ENCODE data around the gene CCDC34. TPM values are rescaled to one million over a fixed set of nuclear protein-coding genes. Genes with fewer than 3 reads are reported as not detected.
A peak's percentile ranks its signal among the peaks of the same experiment; 100 is the strongest.

Gene CCDC34
- total and polyA plus RNA-seq, 4 donors = 1.1 to 10.5 (median 1.5) TPM

GRCh38 chr11:27384227-27384626, 21.2 kb upstream of the CCDC34 start (continued):
- TF ChIP-seq ZBTB33 (IDR thresholded peaks at IDR 0.05) = no peak

- peaks cover 2 to 18% (median 3%) of the 10 kb centered on the region in 4 donors for H3K36me3 ChIP-seq (ENCODE audit: control insufficient read depth in 4 of 4, insufficient read depth in 3 of 4, low read depth in 1 of 4, low read length in 3 of 4)
- TF ChIP-seq JUND (IDR thresholded peaks at IDR 0.05) = no peak
- no peak for DNase-seq (ENCODE audit: low spot score)
- peak overlapping the region; percentile 1 to 22 for H3K27ac ChIP-seq (ENCODE audit: low read depth in 1 of 2, low read length in 2 of 2)
- no peaks in the 10 kb centered on the region for H3K27me3 ChIP-seq (ENCODE audit: control insufficient read depth in 4 of 4, insufficient read depth in 4 of 4, low read length in 3 of 4)
- H3K9me3 ChIP-seq (ENCODE audit: control insufficient read depth in 4 of 4, low read length in 3 of 4) = no peaks in the 10 kb centered on the region
- H3K4me3 ChIP-seq (ENCODE audit: low read depth in 1 of 3, low read length in 3 of 3) = no peak overlapping the region
- H3K9ac ChIP-seq (ENCODE audit: low read depth in 1 of 2, low read length in 2 of 2) = no peak overlapping the region
- peaks cover 2 to 22% (median 16%) of the 10 kb centered on the region in 4 donors for H3K4me1 ChIP-seq (ENCODE audit: control insufficient read depth in 4 of 4, insufficient read depth in 4 of 4, low read length in 3 of 4)
- 92% methylated on average over 1 of the region's 1 CpG for WGBS
Measured at GRCh38 chr11:27383645-27384044, 20.6 kb upstream of the CCDC34 start.

- 31% methylated on average over 5 of the region's 5 CpGs for WGBS
- Histone ChIP-seq H3K4me3 (ENCODE audit: low read depth in 1 of 3, low read length in 3 of 3) (no peak overlapping the region), H3K27ac (ENCODE audit: low read depth in 1 of 2, low read length in 2 of 2) (peak overlapping the region; percentile 83 to 95), H3K36me3 (ENCODE audit: control insufficient read depth in 4 of 4, insufficient read depth in 3 of 4, low read depth in 1 of 4, low read length in 3 of 4) (peaks cover 2 to 21% (median 3%) of the 10 kb centered on the region in 4 donors), H3K4me1 (ENCODE audit: control insufficient read depth in 4 of 4, insufficient read depth in 4 of 4, low read length in 3 of 4) (peaks cover 2 to 26% (median 17%) of the 10 kb centered on the region in 4 donors), H3K27me3 (ENCODE audit: control insufficient read depth in 4 of 4, insufficient read depth in 4 of 4, low read length in 3 of 4) (no peaks in the 10 kb centered on the region), H3K9me3 (ENCODE audit: control insufficient read depth in 4 of 4, low read length in 3 of 4) (no peaks in the 10 kb centered on the region), H3K9ac (ENCODE audit: low read depth in 1 of 2, low read length in 2 of 2) (peak overlapping the region in 1 of 2 donors; percentile 33)
- peak; percentile 78 for TF ChIP-seq YY1 (IDR thresholded peaks at IDR 0.05)
- no peak for TF ChIP-seq TAF1 (conservative IDR thresholded peaks at IDR 0.05)
- peak; percentile 34 for TF ChIP-seq NR2F2 (IDR thresholded peaks at IDR 0.05)
- peak; percentile 78 for TF ChIP-seq SP1 (IDR thresholded peaks at IDR 0.05)
- no peak for TF ChIP-seq CTCF (IDR thresholded peaks at IDR 0.05; ENCODE audit: low read depth, low read length, missing input control)
- TF ChIP-seq HNF4G (IDR thresholded peaks at IDR 0.05) = peak; percentile 28
- TF ChIP-seq FOXA2 (IDR thresholded peaks at IDR 0.05) = no peak
- no peak for TF ChIP-seq GABPA (IDR thresholded peaks at IDR 0.05 in 1 of 2, conservative IDR thresholded peaks at IDR 0.05 in 1 of 2)
- peak; percentile 73 for TF ChIP-seq MAX (IDR thresholded peaks at IDR 0.05)
- peak; percentile 60 to 72 for TF ChIP-seq HNF4A (conservative IDR thresholded peaks at IDR 0.05)
- TF ChIP-seq EGR1 (IDR thresholded peaks at IDR 0.05; ENCODE audit: low read depth in 2 of 2) = no peak
- peak; percentile 73 to 74 for TF ChIP-seq JUND (IDR thresholded peaks at IDR 0.05)
- TF ChIP-seq ZBTB33 (IDR thresholded peaks at IDR 0.05) = peak; percentile 44
- TF ChIP-seq ATF3 (IDR thresholded peaks at IDR 0.05) = peak; percentile 74
- TF ChIP-seq RAD21 (IDR thresholded peaks at IDR 0.05) = peak; percentile 40 to 60
- peak; percentile 59 for TF ChIP-seq REST (IDR thresholded peaks at IDR 0.05)
- TF ChIP-seq RXRA (IDR thresholded peaks at IDR 0.05) = peak; percentile 78 to 79
- TF ChIP-seq FOXA1 (IDR thresholded peaks at IDR 0.05) = no peak
- no peak for DNase-seq (ENCODE audit: low spot score)
Measured at GRCh38 chr11:27381238-27381666, 18.2 kb upstream of the CCDC34 start.

Measured in liver (tissue), 9 donors.